G401 (cell line): ENCODE data around the gene MRC1. TPM values are rescaled to one million over a fixed set of nuclear protein-coding genes. Genes with fewer than 3 reads are reported as not detected.
A peak's percentile ranks its signal among the peaks of the same experiment; 100 is the strongest.

ENCODE experiments used
- DNase-seq: peaks from one replicate; pipeline ENCODE4 v3.0.0-alpha.2; 2015; ENCODE audit warnings: low spot score
- in situ Hi-C: cut with HindIII; loops from 2 replicates; pipeline ENCODE4 v1.10.0; 2016; ENCODE audit warnings: low sequenced_read_pairs, mixed read lengths
- total RNA-seq: library from RNA; depleted of rRNA; stranded (reverse); fragments of >200 nt; shearing (Covaris generic); gene quantifications from 2 replicates; pipeline ENCODE4 v1.2.3, GENCODE V29; 2014

The MRC1 gene
- total RNA-seq, 1 experiment from 2014 or later, result not detected

GRCh38 chr10:17877121-17877520 lies 68.0 kb downstream of the MRC1 start:
- no peak for DNase-seq
- in situ Hi-C loops, result loop anchor here (25.0 kb wide), 1 partner anchor 335 kb away; no protein-coding TSS in a partner anchor

GRCh38 chr10:17878896-17879295 lies 69.7 kb downstream of the MRC1 start:
- no peak for DNase-seq
- in situ Hi-C loops, result loop anchor here (25.0 kb wide), 1 partner anchor 333 kb away; no protein-coding TSS in a partner anchor

- in situ Hi-C loops, result loop anchor here (25.0 kb wide), 1 partner anchor 332 kb away; no protein-coding TSS in a partner anchor
- DNase-seq, result no peak
These were observed 71.5 kb downstream of the MRC1 start for GRCh38 chr10:17880601-17881000.

- DNase-seq, result no peak
- in situ Hi-C loops, result loop anchor here (25.0 kb wide), 1 partner anchor 330 kb away; no protein-coding TSS in a partner anchor
These were observed 73.4 kb downstream of the MRC1 start for GRCh38 chr10:17882557-17882956.

GRCh38 chr10:17883621-17884020 lies 74.5 kb downstream of the MRC1 start:
- in situ Hi-C loops, result loop anchor here (25.0 kb wide), 1 partner anchor 329 kb away; no protein-coding TSS in a partner anchor
- DNase-seq, result no peak

GRCh38 chr10:17888189-17888588 lies 79.0 kb downstream of the MRC1 start:
- no peak for DNase-seq
- in situ Hi-C loops, result loop anchor here (25.0 kb wide), 1 partner anchor 324 kb away; no protein-coding TSS in a partner anchor

GRCh38 chr10:17891435-17891834 lies 82.3 kb downstream of the MRC1 start:
- in situ Hi-C loops, result loop anchor here (25.0 kb wide), 1 partner anchor 321 kb away; no protein-coding TSS in a partner anchor
- no peak for DNase-seq

GRCh38 chr10:17904564-17904963 lies 95.4 kb downstream of the MRC1 start:
- in situ Hi-C loops, result no loop called here
- no peak for DNase-seq

GRCh38 chr10:17905491-17905890 lies 96.3 kb downstream of the MRC1 start:
- DNase-seq, result no peak
- in situ Hi-C loops, result no loop called here

- in situ Hi-C loops, result no loop called here
- no peak for DNase-seq
These were observed 96.9 kb downstream of the MRC1 start for GRCh38 chr10:17906002-17906401.

GRCh38 chr10:17907641-17908040 lies 98.5 kb downstream of the MRC1 start:
- DNase-seq, result no peak
- in situ Hi-C loops, result no loop called here

- DNase-seq, result peak; percentile 80
- in situ Hi-C loops, result no loop called here
These were observed 101.1 kb downstream of the MRC1 start for GRCh38 chr10:17910125-17910789.

- in situ Hi-C loops, result no loop called here
- DNase-seq, result no peak
These were observed 103.6 kb downstream of the MRC1 start for GRCh38 chr10:17912754-17913153.

- DNase-seq, result no peak
- in situ Hi-C loops, result no loop called here
These were observed 104.5 kb downstream of the MRC1 start for GRCh38 chr10:17913604-17914003.

GRCh38 chr10:17914169-17915045 lies 105.3 kb downstream of the MRC1 start:
- in situ Hi-C loops, result no loop called here

GRCh38 chr10:17915181-17915580 lies 106.0 kb downstream of the MRC1 start:
- DNase-seq, result no peak
- in situ Hi-C loops, result no loop called here

More at GRCh38 chr10:17914169-17915045, 105.3 kb downstream of the MRC1 start:
- DNase-seq, result no peak

GRCh38 chr10:17918187-17918903 lies 109.2 kb downstream of the MRC1 start:
- in situ Hi-C loops, result no loop called here

GRCh38 chr10:17921378-17921777 lies 112.2 kb downstream of the MRC1 start:
- DNase-seq, result no peak
- in situ Hi-C loops, result no loop called here

More at GRCh38 chr10:17918187-17918903, 109.2 kb downstream of the MRC1 start:
- no peak for DNase-seq

GRCh38 chr10:17923728-17924127 lies 114.6 kb downstream of the MRC1 start:
- in situ Hi-C loops, result no loop called here
- DNase-seq, result peak; percentile 69
